OCI-LY7 (cell line): ENCODE measurements around the gene ELFN1. TPM values are rescaled to one million over a fixed set of nuclear protein-coding genes. Genes with fewer than 3 reads are reported as not detected.

Experiments used
- BruUV-seq: library from RNA; stranded (reverse); fragments of 400-500 nt; replicated peaks from 2 replicates; lab custom pipeline; 2021; lab: Mats Ljungman, UMichigan
- CTCF ChIA-PET: fragments of 300-600 bp; sonication (Branson Sonifier 250); formaldehyde crosslinking; loops from one replicate; lab custom pipeline; 2022; ENCODE audit warnings: antibody characterized with exemption; ENCODE audit not compliant: unreplicated experiment; lab: Charles Lee
- POLR2A ChIA-PET: fragments of 300-600 bp; sonication (Branson Sonifier 250); formaldehyde crosslinking; loops from one replicate; lab custom pipeline; 2022; ENCODE audit warnings: antibody characterized with exemption; lab: Charles Lee
- DNase-seq: peaks from one replicate; pipeline ENCODE4 v3.0.0-alpha.2; 2015; ENCODE audit warnings: low spot score
- H2AFZ ChIP-seq: fragments of 200-600 bp; sonication (generic), shearing (Covaris generic); 2 replicates; pipeline ENCODE4 v1.6.1; 2014; ENCODE audit warnings: mild to moderate bottlenecking, antibody characterized with exemption, low read length, moderate library complexity
- H3K27ac ChIP-seq: fragments of 200-600 bp; sonication (generic); 2 replicates; pipeline ENCODE4 v1.5.1; 2014; ENCODE audit warnings: mixed run types, low read depth, mild to moderate bottlenecking, moderate library complexity, low read length, inconsistent platforms; ENCODE audit not compliant: poor library complexity, severe bottlenecking
- H3K36me3 ChIP-seq: fragments of 200-600 bp; sonication (generic); 2 replicates; pipeline ENCODE4 v1.6.1; 2014; ENCODE audit warnings: mild to moderate bottlenecking, antibody characterized with exemption, low read length, moderate library complexity, mixed read lengths; ENCODE audit not compliant: insufficient read depth
- H3K4me1 ChIP-seq: fragments of 200-600 bp; sonication (generic); 2 replicates; pipeline ENCODE4 v1.5.1; 2014; ENCODE audit warnings: mild to moderate bottlenecking, low read length; ENCODE audit not compliant: insufficient read depth, poor library complexity, severe bottlenecking
- H3K4me2 ChIP-seq: fragments of 200-600 bp; sonication (generic); 2 replicates; pipeline ENCODE4 v1.6.1; 2014; ENCODE audit warnings: mild to moderate bottlenecking, low read length
- H3K4me3 ChIP-seq: fragments of 200-600 bp; sonication (generic); 2 replicates; pipeline ENCODE4 v1.5.1; 2014; ENCODE audit warnings: mild to moderate bottlenecking, low read depth, low read length; ENCODE audit not compliant: poor library complexity, severe bottlenecking
- H3K79me2 ChIP-seq: fragments of 200-600 bp; sonication (generic); 2 replicates; pipeline ENCODE4 v1.6.1; 2016; ENCODE audit warnings: low read depth, mild to moderate bottlenecking, low read length, moderate library complexity, mixed read lengths; ENCODE audit not compliant: insufficient read depth
- H3K9me2 ChIP-seq: fragments of 200-600 bp; sonication (generic); 2 replicates; pipeline ENCODE4 v1.6.1; 2016; ENCODE audit warnings: mild to moderate bottlenecking, low read length, mixed read lengths; ENCODE audit not compliant: insufficient read depth
- H3K9me3 ChIP-seq: fragments of 200-600 bp; sonication (generic); 2 replicates; pipeline ENCODE4 v1.6.1; 2014; ENCODE audit warnings: mild to moderate bottlenecking, mixed run types, low read length, mixed read lengths
- H4K20me1 ChIP-seq: fragments of 200-600 bp; sonication (generic); 2 replicates; pipeline ENCODE4 v1.6.1; 2014; ENCODE audit warnings: mild to moderate bottlenecking, antibody characterized with exemption, low read length, moderate library complexity, mixed read lengths; ENCODE audit not compliant: insufficient read depth
- CTCF ChIP-seq: fragments of 200-600 bp; sonication (generic); conservative IDR thresholded peaks from 2 replicates; pipeline ENCODE4 v1.5.1; 2014; ENCODE audit warnings: mild to moderate bottlenecking, antibody characterized with exemption, low read length, moderate library complexity, mixed read lengths
- EZH2phosphoT487 ChIP-seq: fragments of 200-600 bp; sonication (generic); IDR thresholded peaks from 2 replicates; pipeline ENCODE4 v1.6.1; 2018; ENCODE audit warnings: low read depth, borderline replicate concordance, mild to moderate bottlenecking, mixed run types, antibody characterized with exemption, low read length, moderate library complexity, mixed read lengths
- intact Hi-C: fragments of 100-400 bp; cut with micrococcal nuclease; formaldehyde crosslinking; loops from one replicate; pipeline ENCODE4 v1.10.0; 2022; ENCODE audit not compliant: unreplicated experiment
- total RNA-seq, 2 experiments: library from RNA; depleted of rRNA in 1 of 2; stranded (reverse); fragments of >200 nt in 1 of 2; shearing (Covaris generic) in 1 of 2; gene quantifications; 2 replicates each; pipeline ENCODE4 v1.2.3, GENCODE V29; 2014 to 2022

The ELFN1 gene
- total RNA-seq, 2 experiments from 2014 or later: not detected

DNA sequence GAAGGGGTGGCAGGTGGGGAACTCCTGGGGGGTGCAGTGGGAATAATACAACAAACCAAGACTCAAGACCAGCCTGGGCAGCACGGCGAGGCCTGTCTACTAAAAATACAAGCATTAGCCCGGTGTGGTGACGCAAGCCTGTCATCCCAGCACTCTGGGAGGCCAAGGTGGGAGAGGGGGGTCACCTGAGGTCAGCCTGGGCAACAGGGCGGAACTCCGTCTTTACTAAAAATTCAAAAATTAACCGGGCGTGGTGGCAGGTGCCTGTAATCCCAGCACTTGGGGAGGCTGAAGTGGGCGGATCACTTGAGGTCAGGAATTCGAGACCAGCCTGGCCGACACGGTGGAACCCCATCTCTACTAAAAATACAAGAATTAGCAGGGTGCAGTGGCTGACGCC is 48.4 kb upstream of the ELFN1 start:
- H3K79me2 ChIP-seq: no peaks in the 10 kb centered on the region
- BruUV-seq: no TSS peak

GRCh38 chr7:1622441-1622840 is 47.6 kb upstream of the ELFN1 start:
- no peak for DNase-seq
- Histone ChIP-seq H3K9me3 (no peaks in the 10 kb centered on the region), H2AFZ (no peak overlapping the region), H3K4me3 (no peak overlapping the region), H3K36me3 (no peaks in the 10 kb centered on the region), H3K9me2 (no peaks in the 10 kb centered on the region), H3K27ac (no peak overlapping the region), H3K4me1 (no peaks in the 10 kb centered on the region), H3K79me2 (no peaks in the 10 kb centered on the region), H3K4me2 (no peak overlapping the region), H4K20me1 (no peaks in the 10 kb centered on the region)
- BruUV-seq: no TSS peak
- TF ChIP-seq EZH2phosphoT487 (no peak), CTCF (no peak)
- ChIA-PET POLR2A (no interaction called here), CTCF (no interaction called here)
- intact Hi-C loops: no loop called here

More for the DNA sequence above, 48.4 kb upstream of the ELFN1 start:
- intact Hi-C loops: no loop called here
- ChIA-PET CTCF (no interaction called here), POLR2A (no interaction called here)
- H3K9me3 ChIP-seq: no peaks in the 10 kb centered on the region
- no peaks in the 10 kb centered on the region for H3K36me3 ChIP-seq
- H2AFZ ChIP-seq: no peak overlapping the region
- no peaks in the 10 kb centered on the region for H3K4me1 ChIP-seq
- H3K27ac ChIP-seq: no peak overlapping the region
- H3K4me2 ChIP-seq: no peak overlapping the region
- DNase-seq: no peak
- no peaks in the 10 kb centered on the region for H3K9me2 ChIP-seq
- no peak for TF ChIP-seq CTCF
- no peak for TF ChIP-seq EZH2phosphoT487
- no peak overlapping the region for H3K4me3 ChIP-seq
- no peaks in the 10 kb centered on the region for H4K20me1 ChIP-seq

DNA sequence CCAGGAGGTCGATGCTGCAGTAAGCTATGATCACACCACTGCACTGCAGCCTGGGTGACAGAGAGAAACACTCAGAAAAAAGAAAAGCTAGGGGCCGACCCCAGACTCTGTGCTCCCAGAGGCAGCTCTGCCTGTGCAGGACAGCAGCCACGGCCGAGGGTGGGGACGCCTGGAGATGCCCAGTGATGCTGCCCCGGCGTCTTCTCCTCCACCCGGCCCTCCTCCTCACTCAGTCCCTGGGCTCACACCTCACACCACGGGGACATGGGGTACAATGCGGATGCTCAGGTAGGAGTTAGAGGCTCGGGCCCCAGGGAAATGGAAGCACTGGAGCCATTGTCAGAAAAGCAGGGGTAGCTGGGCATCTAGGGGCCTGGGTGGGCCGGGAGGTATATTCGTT is 46.3 kb upstream of the ELFN1 start:
- no peak overlapping the region for H3K27ac ChIP-seq
- no peaks in the 10 kb centered on the region for H3K79me2 ChIP-seq
- H3K4me3 ChIP-seq: no peak overlapping the region
- intact Hi-C loops: no loop called here
- no peaks in the 10 kb centered on the region for H3K36me3 ChIP-seq
- no peaks in the 10 kb centered on the region for H4K20me1 ChIP-seq
- H3K9me3 ChIP-seq: no peaks in the 10 kb centered on the region
- DNase-seq: no peak
- TF ChIP-seq CTCF (no peak), EZH2phosphoT487 (no peak)
- POLR2A ChIA-PET: no interaction called here
- no peaks in the 10 kb centered on the region for H3K9me2 ChIP-seq
- BruUV-seq: no TSS peak
- H3K4me1 ChIP-seq: no peaks in the 10 kb centered on the region
- no peak overlapping the region for H2AFZ ChIP-seq
- CTCF ChIA-PET: interaction anchor here (0.5 kb wide), 1 partner anchor 17 kb away, joined by 3 read pairs; no protein-coding TSS in a partner anchor
- H3K4me2 ChIP-seq: no peak overlapping the region
